Upper lobe of right lung (tissue), 1 donor: ENCODE data around the gene ALPL. TPM values are rescaled to one million over a fixed set of nuclear protein-coding genes. Genes with fewer than 3 reads are reported as not detected.

Source experiments
- ATAC-seq: fragments of 200-7000 bp; cut with Tn5 transposase; one replicate; pipeline ENCODE4 v1.9.1; 2020; ENCODE audit warnings: mild to moderate bottlenecking, moderate library complexity
- DNase-seq: peaks from one replicate; pipeline ENCODE4 v3.0.0-alpha.2; 2020
- H3K27ac ChIP-seq: fragments of 200-600 bp; one replicate; pipeline ENCODE4 v1.8.0; 2022
- H3K27me3 ChIP-seq: fragments of 200-600 bp; one replicate; pipeline ENCODE4 v1.8.0; 2022; ENCODE audit warnings: mild to moderate bottlenecking
- H3K36me3 ChIP-seq: fragments of 200-600 bp; one replicate; pipeline ENCODE4 v1.8.0; 2022
- H3K4me1 ChIP-seq: fragments of 200-600 bp; one replicate; pipeline ENCODE4 v1.8.0; 2022
- H3K4me3 ChIP-seq: fragments of 200-600 bp; one replicate; pipeline ENCODE4 v1.8.0; 2022; ENCODE audit warnings: mild to moderate bottlenecking
- H3K9me3 ChIP-seq: fragments of 200-600 bp; one replicate; pipeline ENCODE4 v1.8.0; 2022
- intact Hi-C: fragments of 100-400 bp; cut with DNase I; formaldehyde crosslinking; loops from one replicate; pipeline ENCODE4 v1.11.0; 2022
- total RNA-seq: library from RNA; stranded (reverse); fragmentation: NEBNext Ultra II Directional; extraction: Animal tissue kit (Norgen Biotek cat#: 25700); gene quantifications from one replicate; pipeline ENCODE4 v1.2.1, GENCODE V29; 2021
- TF ChIP-seq, protein P1 (sequence below): fragments of 200-600 bp; IDR thresholded peaks from one replicate; pipeline ENCODE4 v1.8.0; 2022; ENCODE audit warnings: antibody characterized with exemption
- donor health status: DM: no; HTN: yes; CAD: no; lungs with severe emphysema.

The ALPL gene
- total RNA-seq, 1 donor from 2014 or later, result 164 TPM

DNA sequence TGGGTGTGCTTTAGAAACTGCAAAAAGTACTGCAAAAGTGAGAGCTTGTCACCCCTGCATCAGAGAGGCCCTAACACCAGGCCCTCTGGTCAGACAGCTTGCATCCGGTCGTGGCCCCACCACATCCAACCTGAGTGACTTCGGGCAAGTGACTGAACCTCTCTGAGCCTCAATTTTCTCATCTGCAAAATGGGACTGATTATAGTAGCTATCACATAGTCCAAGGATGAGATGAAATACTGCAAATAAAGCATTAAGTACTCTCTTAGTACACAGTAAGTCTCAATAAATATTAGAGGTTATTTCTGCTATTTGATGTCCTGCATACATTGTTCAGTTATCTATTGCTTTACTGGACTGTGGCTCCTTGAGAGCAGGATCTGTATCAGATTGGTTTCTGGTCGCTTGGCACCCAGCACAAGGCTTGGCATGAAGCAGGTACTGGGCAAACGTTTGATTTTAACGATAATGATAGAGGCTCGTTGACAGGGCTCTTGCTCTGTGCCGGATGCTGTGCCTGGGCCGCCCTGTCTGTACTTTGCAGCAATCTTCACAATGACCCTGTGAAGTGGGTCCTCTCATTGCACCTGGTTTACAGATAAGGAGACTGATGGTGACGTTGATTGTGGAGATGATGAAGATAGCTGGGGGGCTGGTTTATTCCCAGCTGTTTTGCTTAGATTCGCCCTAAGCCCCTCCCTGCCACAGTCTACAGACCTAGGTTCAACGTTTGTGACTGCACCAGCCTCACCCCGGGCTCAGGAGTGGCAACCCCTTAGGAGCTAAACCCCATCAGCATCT is 116.4 kb downstream of the ALPL start:
- H3K27me3 ChIP-seq, result peaks cover 14% of the 10 kb centered on the region
- H3K27ac ChIP-seq, result no peak overlapping the region
- no peaks in the 10 kb centered on the region for H3K36me3 ChIP-seq
- intact Hi-C loops, result no loop called here
- ATAC-seq, result no peak
- no peak overlapping the region for H3K4me3 ChIP-seq
- H3K9me3 ChIP-seq, result no peaks in the 10 kb centered on the region
- TF ChIP-seq, protein P1, sequence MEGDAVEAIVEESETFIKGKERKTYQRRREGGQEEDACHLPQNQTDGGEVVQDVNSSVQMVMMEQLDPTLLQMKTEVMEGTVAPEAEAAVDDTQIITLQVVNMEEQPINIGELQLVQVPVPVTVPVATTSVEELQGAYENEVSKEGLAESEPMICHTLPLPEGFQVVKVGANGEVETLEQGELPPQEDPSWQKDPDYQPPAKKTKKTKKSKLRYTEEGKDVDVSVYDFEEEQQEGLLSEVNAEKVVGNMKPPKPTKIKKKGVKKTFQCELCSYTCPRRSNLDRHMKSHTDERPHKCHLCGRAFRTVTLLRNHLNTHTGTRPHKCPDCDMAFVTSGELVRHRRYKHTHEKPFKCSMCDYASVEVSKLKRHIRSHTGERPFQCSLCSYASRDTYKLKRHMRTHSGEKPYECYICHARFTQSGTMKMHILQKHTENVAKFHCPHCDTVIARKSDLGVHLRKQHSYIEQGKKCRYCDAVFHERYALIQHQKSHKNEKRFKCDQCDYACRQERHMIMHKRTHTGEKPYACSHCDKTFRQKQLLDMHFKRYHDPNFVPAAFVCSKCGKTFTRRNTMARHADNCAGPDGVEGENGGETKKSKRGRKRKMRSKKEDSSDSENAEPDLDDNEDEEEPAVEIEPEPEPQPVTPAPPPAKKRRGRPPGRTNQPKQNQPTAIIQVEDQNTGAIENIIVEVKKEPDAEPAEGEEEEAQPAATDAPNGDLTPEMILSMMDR, result no peak
- no peak for DNase-seq
- peaks cover 3% of the 10 kb centered on the region for H3K4me1 ChIP-seq

- DNase-seq (no peak), ATAC-seq (no peak)
- H3K27ac ChIP-seq, result no peak overlapping the region
- H3K4me3 ChIP-seq, result no peak overlapping the region
- no peaks in the 10 kb centered on the region for H3K36me3 ChIP-seq
- intact Hi-C loops, result no loop called here
- H3K27me3 ChIP-seq, result peaks cover 10% of the 10 kb centered on the region
- H3K4me1 ChIP-seq, result peaks cover 3% of the 10 kb centered on the region
- TF ChIP-seq, protein P1, result no peak
- H3K9me3 ChIP-seq, result no peaks in the 10 kb centered on the region
Observed at GRCh38 chr1:21626921-21627339, 117.7 kb downstream of the ALPL start.

Other genes with a start within 250 kb of the ALPL start
- 108 TPM for gene ECE1, start 219.0 kb upstream of the ALPL start, total RNA-seq
- 6.7 TPM for gene NBPF3, start 69.3 kb upstream of the ALPL start, total RNA-seq
- 62.4 TPM for gene RAP1GAP, start 159.9 kb downstream of the ALPL start, total RNA-seq